Astrocyte of the spinal cord (primary cell): ENCODE data around the gene FKBP1A.
A peak's percentile ranks its signal among the peaks of the same experiment; 100 is the strongest.
"Not testable (repeated sequence)": the region's sequence is repeated elsewhere in the genome, so short reads cannot be mapped to it uniquely, and the experiment has no call there.

ENCODE experiments used
- DNase-seq: peaks from one replicate; pipeline ENCODE4 v3.0.0; 2011; ENCODE audit warnings: low read depth, low spot score
- H3K4me3 ChIP-seq: 2 replicates; pipeline ENCODE4 v1.5.1; 2011; ENCODE audit warnings: low read depth, mild to moderate bottlenecking, low read length, moderate library complexity
- CTCF ChIP-seq: IDR thresholded peaks from 2 replicates; pipeline ENCODE4 v1.5.1; 2012; ENCODE audit warnings: low read depth, mild to moderate bottlenecking, low read length, inconsistent platforms
- in situ Hi-C: cut with HindIII; loops from 2 replicates; pipeline ENCODE4 v1.10.0; 2017; ENCODE audit warnings: low sequenced_read_pairs

The FKBP1A gene

DNA sequence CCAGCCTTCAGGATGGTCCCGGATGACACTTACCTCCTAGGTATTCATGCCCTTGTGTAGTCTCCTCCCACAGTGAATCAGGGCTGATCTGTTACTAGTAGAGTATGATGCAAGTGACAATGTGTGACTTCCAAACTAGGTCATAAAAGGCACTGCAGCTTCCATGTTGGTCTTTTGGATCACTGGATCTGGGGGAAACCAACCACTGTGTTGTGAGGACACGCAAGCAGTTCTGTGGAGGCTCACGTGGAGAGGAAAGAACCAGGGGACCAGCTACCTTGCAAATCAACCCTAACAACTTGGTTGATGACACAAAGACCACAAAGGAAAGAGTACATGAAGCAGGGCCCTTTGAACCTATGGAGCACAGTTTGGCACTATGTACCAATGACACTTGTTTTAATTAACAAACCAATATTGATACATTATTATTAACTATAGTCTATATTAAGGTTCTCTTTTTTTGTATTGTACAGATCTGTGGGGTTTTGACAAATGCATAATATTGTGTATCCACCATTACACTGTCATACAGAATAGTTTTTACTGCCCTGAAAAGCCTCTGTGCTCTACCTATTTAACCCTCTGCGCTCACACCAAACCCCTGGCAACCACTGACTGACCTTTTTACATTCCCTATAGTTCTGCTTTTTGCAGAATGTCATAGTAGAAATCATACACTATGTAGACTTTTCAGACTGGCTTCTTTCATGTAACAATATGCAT, 47.7 kb downstream of the FKBP1A start:
- TF ChIP-seq CTCF, result no peak
- DNase-seq, result no peak
- in situ Hi-C loops, result no loop called here
- H3K4me3 ChIP-seq, result no peak overlapping the region

GRCh38 chr20:1343446-1344124, 49.3 kb downstream of the FKBP1A start:
- DNase-seq, in situ Hi-C loops, H3K4me3 ChIP-seq: not testable (repeated sequence)

GRCh38 chr20:1341561-1342265, 51.1 kb downstream of the FKBP1A start:
- in situ Hi-C loops, result no loop called here
- no peak overlapping the region for H3K4me3 ChIP-seq
- peak; percentile 31 for DNase-seq
- TF ChIP-seq CTCF, result no peak

DNA sequence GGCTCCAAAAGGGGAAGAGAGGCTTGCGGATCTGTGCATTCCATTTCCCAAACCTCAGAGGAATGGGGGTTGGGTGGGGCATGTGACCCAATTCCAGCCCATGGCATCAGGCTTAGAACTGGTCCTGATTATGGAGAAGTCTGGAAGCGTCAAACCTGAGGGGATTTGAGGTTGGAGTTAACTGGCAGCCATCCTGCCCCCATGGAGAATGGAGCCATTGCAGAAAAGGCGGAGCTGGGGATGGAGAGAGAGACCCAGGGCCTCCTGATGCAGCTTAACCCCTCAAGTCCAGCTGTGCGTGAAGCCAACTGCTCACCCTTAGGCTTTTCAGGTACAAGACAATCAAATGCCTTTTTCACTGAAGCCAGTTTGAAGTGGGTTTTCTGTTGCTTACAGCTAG, 54.1 kb downstream of the FKBP1A start:
- no peak for TF ChIP-seq CTCF
- no peak overlapping the region for H3K4me3 ChIP-seq
- in situ Hi-C loops, result no loop called here
- no peak for DNase-seq

DNA sequence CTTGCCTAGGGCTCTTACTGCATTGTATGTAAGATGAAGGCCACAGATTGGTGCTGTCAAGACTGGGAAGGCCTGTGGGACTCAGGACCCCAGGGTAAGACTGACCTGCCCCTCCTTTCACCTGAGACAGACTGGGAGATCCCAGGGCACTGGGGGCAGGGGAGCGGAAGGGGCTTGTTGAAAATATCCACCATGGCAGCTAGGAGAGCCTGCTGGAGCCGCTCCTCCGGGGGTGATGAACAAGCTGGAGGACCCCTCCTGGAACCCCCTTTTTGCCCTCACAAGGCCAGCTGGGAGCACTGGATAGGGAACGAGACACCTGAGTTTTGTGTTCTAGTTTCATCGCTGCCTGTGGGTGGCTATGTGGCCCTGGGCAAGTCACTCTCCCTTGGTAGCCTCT, 54.8 kb downstream of the FKBP1A start:
- TF ChIP-seq CTCF, result no peak
- DNase-seq, result no peak
- in situ Hi-C loops, result no loop called here
- no peak overlapping the region for H3K4me3 ChIP-seq

DNA sequence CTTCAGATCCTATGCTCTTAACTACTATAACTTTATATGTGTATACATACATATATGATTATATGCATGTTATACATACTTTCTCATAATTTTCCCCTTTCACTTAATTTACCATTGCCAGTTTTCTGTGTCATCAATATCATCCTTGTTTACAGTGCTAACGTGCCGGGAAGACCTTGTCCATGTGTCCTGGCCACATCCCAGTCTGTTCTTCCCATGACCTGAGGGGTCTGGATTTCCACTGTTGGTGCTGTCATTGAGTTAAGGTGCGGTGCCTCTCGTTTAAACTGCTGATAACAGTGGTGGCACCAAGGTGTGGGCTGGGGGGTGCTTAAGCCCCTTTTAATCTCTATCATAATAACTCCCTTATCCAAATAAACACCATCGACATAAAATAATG, 55.4 kb downstream of the FKBP1A start:
- TF ChIP-seq CTCF, result no peak
- in situ Hi-C loops, result no loop called here
- DNase-seq, result no peak
- H3K4me3 ChIP-seq, result no peak overlapping the region
